NCI-H187 (cell line): Measurements from ENCODE around the gene FAM187B.
A peak's percentile ranks its signal among the peaks of the same experiment; 100 is the strongest.

Experiments
- DNase-seq, 2 experiments: peaks; one replicate each; lab custom pipeline; 2025; lab: John Stamatoyannopoulos, UW

The FAM187B gene

GRCh38 chr19:35228177-35228930 lies at the start of gene FAM187B:
TSS of gene FAM187B (minus strand) at chr19:35228739. CDS start at chr19:35228680, 59 bp downstream.
- DNase-seq, result no peak

GRCh38 chr19:35276706-35277281 lies 48.3 kb upstream of the FAM187B start:
- no peak for DNase-seq

GRCh38 chr19:35274323-35274722 lies 45.8 kb upstream of the FAM187B start:
- DNase-seq, result no peak

- no peak for DNase-seq
Observed at GRCh38 chr19:35273686-35274259, 45.2 kb upstream of the FAM187B start.

- no peak for DNase-seq
Observed at GRCh38 chr19:35272954-35273649, 44.6 kb upstream of the FAM187B start.

- DNase-seq, result no peak
Observed at GRCh38 chr19:35272122-35272719, 43.7 kb upstream of the FAM187B start.

GRCh38 chr19:35271546-35271945 lies 43.0 kb upstream of the FAM187B start:
- no peak for DNase-seq

GRCh38 chr19:35270381-35270811 lies 41.9 kb upstream of the FAM187B start:
- DNase-seq, result no peak

- peak; percentile 44 to 67 for DNase-seq
Observed at GRCh38 chr19:35269438-35270117, 41.0 kb upstream of the FAM187B start.

GRCh38 chr19:35268536-35269437 lies 40.2 kb upstream of the FAM187B start, which contains the start of gene USF2:
TSS of gene USF2 (plus strand) at chr19:35268962. CDS start at chr19:35269102, 140 bp downstream.
- peak in 1 of 2 experiments; percentile 76 for DNase-seq

GRCh38 chr19:35267818-35268535 lies 39.4 kb upstream of the FAM187B start:
- peak; percentile 42 to 61 for DNase-seq

GRCh38 chr19:35267353-35267817 lies 38.8 kb upstream of the FAM187B start:
- no peak for DNase-seq

GRCh38 chr19:35266520-35267352 lies 38.2 kb upstream of the FAM187B start:
- DNase-seq, result no peak

GRCh38 chr19:35265900-35266519 lies 37.5 kb upstream of the FAM187B start:
- DNase-seq, result no peak

- no peak for DNase-seq
Observed at GRCh38 chr19:35265126-35265899, 36.8 kb upstream of the FAM187B start.

- no peak for DNase-seq
Observed at GRCh38 chr19:35264268-35265125, 36.0 kb upstream of the FAM187B start.
